NB4 (cell line): ENCODE results near the gene FBXO2.

Source experiments
- DNase-seq: peaks from one replicate; pipeline ENCODE4 v3.0.0; 2010; ENCODE audit warnings: low read depth
- H3K4me3 ChIP-seq: one replicate; pipeline ENCODE4 v1.5.1; 2011; ENCODE audit warnings: mild to moderate bottlenecking, low read depth, low read length, moderate library complexity
- MAX ChIP-seq: IDR thresholded peaks from 2 replicates; pipeline ENCODE4 v1.6.1; 2011; ENCODE audit warnings: low read depth, low read length
- MYC ChIP-seq: IDR thresholded peaks from 2 replicates; pipeline ENCODE4 v1.6.1; 2011; ENCODE audit warnings: low read depth, low read length
- POLR2A ChIP-seq: IDR thresholded peaks from 2 replicates; pipeline ENCODE4 v1.6.1; 2011; ENCODE audit warnings: mild to moderate bottlenecking; ENCODE audit not compliant: insufficient read length; ENCODE audit errors: extremely low read depth
- TF ChIP-seq, protein P1 (sequence below): IDR thresholded peaks from one replicate; pipeline ENCODE4 v1.5.1; 2012; ENCODE audit warnings: low read depth, low read length

FBXO2 gene

DNA sequence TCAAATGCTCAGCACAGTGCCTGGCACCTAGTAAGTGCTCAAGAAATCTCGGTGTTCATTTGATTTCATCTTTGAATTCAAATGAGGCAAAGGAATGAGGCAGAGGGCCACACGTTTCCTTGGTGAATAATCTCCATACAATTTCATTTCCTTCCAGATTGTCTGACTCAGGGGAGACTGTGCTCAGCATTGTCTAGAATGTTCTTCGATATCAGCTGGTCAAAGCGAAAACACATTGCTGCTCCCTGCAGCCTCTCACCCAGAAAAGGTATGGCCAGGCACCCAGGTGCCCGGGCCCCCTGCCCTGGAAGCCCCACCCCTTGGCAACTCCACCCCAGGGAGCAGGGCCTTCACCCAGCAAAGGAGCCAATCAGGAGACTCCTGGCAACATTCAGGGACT lies 55.8 kb downstream of the FBXO2 start:
- TF ChIP-seq MAX (no peak), POLR2A (no peak), MYC (no peak)
- TF ChIP-seq, protein P1, sequence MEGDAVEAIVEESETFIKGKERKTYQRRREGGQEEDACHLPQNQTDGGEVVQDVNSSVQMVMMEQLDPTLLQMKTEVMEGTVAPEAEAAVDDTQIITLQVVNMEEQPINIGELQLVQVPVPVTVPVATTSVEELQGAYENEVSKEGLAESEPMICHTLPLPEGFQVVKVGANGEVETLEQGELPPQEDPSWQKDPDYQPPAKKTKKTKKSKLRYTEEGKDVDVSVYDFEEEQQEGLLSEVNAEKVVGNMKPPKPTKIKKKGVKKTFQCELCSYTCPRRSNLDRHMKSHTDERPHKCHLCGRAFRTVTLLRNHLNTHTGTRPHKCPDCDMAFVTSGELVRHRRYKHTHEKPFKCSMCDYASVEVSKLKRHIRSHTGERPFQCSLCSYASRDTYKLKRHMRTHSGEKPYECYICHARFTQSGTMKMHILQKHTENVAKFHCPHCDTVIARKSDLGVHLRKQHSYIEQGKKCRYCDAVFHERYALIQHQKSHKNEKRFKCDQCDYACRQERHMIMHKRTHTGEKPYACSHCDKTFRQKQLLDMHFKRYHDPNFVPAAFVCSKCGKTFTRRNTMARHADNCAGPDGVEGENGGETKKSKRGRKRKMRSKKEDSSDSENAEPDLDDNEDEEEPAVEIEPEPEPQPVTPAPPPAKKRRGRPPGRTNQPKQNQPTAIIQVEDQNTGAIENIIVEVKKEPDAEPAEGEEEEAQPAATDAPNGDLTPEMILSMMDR = no peak
- H3K4me3 ChIP-seq = no peak overlapping the region
- no peak for DNase-seq
